ENCODE data around the gene EPHB2.

EPHB2 gene

GRCh38 chr1:22812092-22812880, 101.6 kb downstream of the EPHB2 start:
- H3K4me3 Mint-ChIP-seq: no peak overlapping the region
- H3K9me3 Mint-ChIP-seq: no peaks in the 10 kb centered on the region
- H3K4me1 Mint-ChIP-seq (ENCODE audit: low read depth): no peaks in the 10 kb centered on the region
- no peaks in the 10 kb centered on the region for H3K27me3 Mint-ChIP-seq
- no peak for DNase-seq
- no peak overlapping the region for H3K27ac Mint-ChIP-seq
- H3K36me3 Mint-ChIP-seq (ENCODE audit: low read depth): no peaks in the 10 kb centered on the region

GRCh38 chr1:22812993-22813790, 102.6 kb downstream of the EPHB2 start:
- Mint-ChIP-seq H3K4me1 (ENCODE audit: low read depth) (no peaks in the 10 kb centered on the region), H3K36me3 (ENCODE audit: low read depth) (no peaks in the 10 kb centered on the region), H3K4me3 (no peak overlapping the region), H3K9me3 (no peaks in the 10 kb centered on the region), H3K27me3 (peaks cover 2% of the 10 kb centered on the region), H3K27ac (no peak overlapping the region)
- no peak for DNase-seq

GRCh38 chr1:22814176-22815042, 103.8 kb downstream of the EPHB2 start:
- Mint-ChIP-seq H3K4me1 (ENCODE audit: low read depth) (no peaks in the 10 kb centered on the region), H3K4me3 (no peak overlapping the region), H3K27ac (no peak overlapping the region), H3K36me3 (ENCODE audit: low read depth) (no peaks in the 10 kb centered on the region), H3K27me3 (peaks cover 2% of the 10 kb centered on the region), H3K9me3 (no peaks in the 10 kb centered on the region)
- no peak for DNase-seq

GRCh38 chr1:22815043-22815365, 104.4 kb downstream of the EPHB2 start:
- Mint-ChIP-seq H3K27me3 (peaks cover 2% of the 10 kb centered on the region), H3K27ac (no peak overlapping the region), H3K4me1 (ENCODE audit: low read depth) (no peaks in the 10 kb centered on the region), H3K9me3 (no peaks in the 10 kb centered on the region), H3K36me3 (ENCODE audit: low read depth) (no peaks in the 10 kb centered on the region), H3K4me3 (no peak overlapping the region)
- DNase-seq: no peak

GRCh38 chr1:22815421-22816066, 104.9 kb downstream of the EPHB2 start:
- H3K9me3 Mint-ChIP-seq: no peaks in the 10 kb centered on the region
- H3K27me3 Mint-ChIP-seq: peaks cover 2% of the 10 kb centered on the region
- H3K4me1 Mint-ChIP-seq (ENCODE audit: low read depth): no peaks in the 10 kb centered on the region
- H3K36me3 Mint-ChIP-seq (ENCODE audit: low read depth): no peaks in the 10 kb centered on the region
- H3K4me3 Mint-ChIP-seq: no peak overlapping the region
- DNase-seq: no peak
- no peak overlapping the region for H3K27ac Mint-ChIP-seq

GRCh38 chr1:22816067-22816775, 105.6 kb downstream of the EPHB2 start:
- no peaks in the 10 kb centered on the region for H3K9me3 Mint-ChIP-seq
- no peaks in the 10 kb centered on the region for H3K4me1 Mint-ChIP-seq (ENCODE audit: low read depth)
- peaks cover 2% of the 10 kb centered on the region for H3K27me3 Mint-ChIP-seq
- H3K36me3 Mint-ChIP-seq (ENCODE audit: low read depth): no peaks in the 10 kb centered on the region
- no peak overlapping the region for H3K27ac Mint-ChIP-seq
- no peak overlapping the region for H3K4me3 Mint-ChIP-seq
- DNase-seq: no peak

- H3K4me3 Mint-ChIP-seq: no peak overlapping the region
- no peaks in the 10 kb centered on the region for H3K36me3 Mint-ChIP-seq (ENCODE audit: low read depth)
- no peaks in the 10 kb centered on the region for H3K9me3 Mint-ChIP-seq
Observed at GRCh38 chr1:22816803-22817202, 106.2 kb downstream of the EPHB2 start.

GRCh38 chr1:22817462-22817861, 106.8 kb downstream of the EPHB2 start:
- no peaks in the 10 kb centered on the region for H3K9me3 Mint-ChIP-seq
- H3K27me3 Mint-ChIP-seq: peaks cover 2% of the 10 kb centered on the region
- no peak overlapping the region for H3K27ac Mint-ChIP-seq
- no peak for DNase-seq
- H3K4me1 Mint-ChIP-seq (ENCODE audit: low read depth): no peaks in the 10 kb centered on the region
- no peaks in the 10 kb centered on the region for H3K36me3 Mint-ChIP-seq (ENCODE audit: low read depth)
- H3K4me3 Mint-ChIP-seq: no peak overlapping the region

More at GRCh38 chr1:22816803-22817202, 106.2 kb downstream of the EPHB2 start:
- DNase-seq: no peak
- Mint-ChIP-seq H3K4me1 (ENCODE audit: low read depth) (no peaks in the 10 kb centered on the region), H3K27ac (no peak overlapping the region), H3K27me3 (peaks cover 2% of the 10 kb centered on the region)

- DNase-seq: no peak
- Mint-ChIP-seq H3K27me3 (peaks cover 2% of the 10 kb centered on the region), H3K4me1 (ENCODE audit: low read depth) (no peaks in the 10 kb centered on the region), H3K4me3 (no peak overlapping the region), H3K27ac (no peak overlapping the region), H3K9me3 (no peaks in the 10 kb centered on the region), H3K36me3 (ENCODE audit: low read depth) (no peaks in the 10 kb centered on the region)
Observed at GRCh38 chr1:22818061-22818770, 107.6 kb downstream of the EPHB2 start.

GRCh38 chr1:22819361-22819760, 108.7 kb downstream of the EPHB2 start:
- H3K27me3 Mint-ChIP-seq: peaks cover 2% of the 10 kb centered on the region

GRCh38 chr1:22821027-22821426, 110.4 kb downstream of the EPHB2 start:
- Mint-ChIP-seq H3K27ac (no peak overlapping the region), H3K27me3 (peaks cover 5% of the 10 kb centered on the region), H3K36me3 (ENCODE audit: low read depth) (no peaks in the 10 kb centered on the region), H3K4me3 (no peak overlapping the region), H3K9me3 (no peaks in the 10 kb centered on the region), H3K4me1 (ENCODE audit: low read depth) (no peaks in the 10 kb centered on the region)
- no peak for DNase-seq

More at GRCh38 chr1:22819361-22819760, 108.7 kb downstream of the EPHB2 start:
- Mint-ChIP-seq H3K27ac (no peak overlapping the region), H3K4me3 (no peak overlapping the region), H3K9me3 (no peaks in the 10 kb centered on the region), H3K4me1 (ENCODE audit: low read depth) (no peaks in the 10 kb centered on the region), H3K36me3 (ENCODE audit: low read depth) (no peaks in the 10 kb centered on the region)
- DNase-seq: no peak

GRCh38 chr1:22822371-22822770, 111.7 kb downstream of the EPHB2 start:
- no peak for DNase-seq
- H3K4me3 Mint-ChIP-seq: no peak overlapping the region
- peaks cover 5% of the 10 kb centered on the region for H3K27me3 Mint-ChIP-seq
- H3K9me3 Mint-ChIP-seq: no peaks in the 10 kb centered on the region
- no peaks in the 10 kb centered on the region for H3K36me3 Mint-ChIP-seq (ENCODE audit: low read depth)
- no peak overlapping the region for H3K27ac Mint-ChIP-seq
- H3K4me1 Mint-ChIP-seq (ENCODE audit: low read depth): no peaks in the 10 kb centered on the region

GRCh38 chr1:22824466-22824865, 113.8 kb downstream of the EPHB2 start:
- H3K36me3 Mint-ChIP-seq (ENCODE audit: low read depth): no peaks in the 10 kb centered on the region
- no peak for DNase-seq
- no peaks in the 10 kb centered on the region for H3K9me3 Mint-ChIP-seq
- peaks cover 2% of the 10 kb centered on the region for H3K27me3 Mint-ChIP-seq
- H3K4me1 Mint-ChIP-seq (ENCODE audit: low read depth): no peaks in the 10 kb centered on the region
- no peak overlapping the region for H3K4me3 Mint-ChIP-seq
- H3K27ac Mint-ChIP-seq: no peak overlapping the region
